ENCODE measurements around the gene OTUD7B. TPM values are rescaled to one million over a fixed set of nuclear protein-coding genes. Genes with fewer than 3 reads are reported as not detected.

The OTUD7B gene
- total and polyA plus RNA-seq, 9 of the 15 experiments (the other 6 are each of a cell fraction or from before 2014, with no cell fraction given): 0.96 to 18.8 (median 7.4) TPM

GRCh38 chr1:149903836-149904491 is 106.6 kb downstream of the OTUD7B start:
- Histone ChIP-seq H3K9me3 (replicated peaks; ENCODE audit: control insufficient read depth, insufficient read depth, low read depth, low read length) (no peaks in the 10 kb centered on the region), H3K9ac (ENCODE audit: insufficient read depth in 1 of 2, low read depth in 2 of 2, low read length in 2 of 2) (no peak overlapping the region), H3K9me1 (ENCODE audit: control insufficient read depth, insufficient read depth, low read length) (no peaks in the 10 kb centered on the region), H3K27me3 (ENCODE audit: control insufficient read depth in 2 of 2, insufficient read depth in 2 of 2, low read length in 2 of 2) (no peaks in the 10 kb centered on the region), H4K20me1 (replicated peaks; ENCODE audit: control insufficient read depth, insufficient read depth, low read length) (no peaks in the 10 kb centered on the region), H3K4me3 (no peak overlapping the region), H3K4me1 (replicated peaks in 1 of 2; ENCODE audit: control insufficient read depth in 2 of 2, insufficient read depth in 2 of 2, low read length in 2 of 2) (peaks cover 15 to 26% of the 10 kb centered on the region in 2 experiments), H3K27ac (ENCODE audit: extremely low read depth, low read depth, low read length) (no peak overlapping the region), H3K36me3 (ENCODE audit: control insufficient read depth, insufficient read depth, low read length) (no peaks in the 10 kb centered on the region), H3K4me2 (ENCODE audit: insufficient read depth, low read length) (no peak overlapping the region), H3K79me2 (ENCODE audit: control insufficient read depth, insufficient read depth, low read length) (no peaks in the 10 kb centered on the region), H2AFZ (ENCODE audit: low read depth, low read length) (no peak overlapping the region)
- ChIA-PET POLR2A (interaction anchor here (0.5 to 1.2 kb wide), 3 partner anchors 12 to 19 kb away, joined by 4 to 7 read pairs (median 5); a partner anchor contains a TSS), CTCF (ENCODE audit: low intra/inter-chr PET ratio) (no interaction called here)
- DNase-seq (ENCODE audit: extremely low read depth in 1 of 4, low spot score in 3 of 4) (no peak), ATAC-seq (no peak; the same call in 2 of the 3 replicates), FAIRE-seq (no peak)
- intact Hi-C loops (cut with micrococcal nuclease): no loop called here
- BruUV-seq (replicated peaks): no TSS peak
- in situ Hi-C loops (cut with MboI): no loop called here
- WGBS (ENCODE audit: insufficient coverage, low coverage, missing lambda C conversion rate): 66% methylated on average over 3 of the region's 5 CpGs
- TF ChIP-seq ZNF407 (IDR thresholded peaks at IDR 0.05; ENCODE audit: low read depth): no peak
- TF ChIP-seq, protein P1, sequence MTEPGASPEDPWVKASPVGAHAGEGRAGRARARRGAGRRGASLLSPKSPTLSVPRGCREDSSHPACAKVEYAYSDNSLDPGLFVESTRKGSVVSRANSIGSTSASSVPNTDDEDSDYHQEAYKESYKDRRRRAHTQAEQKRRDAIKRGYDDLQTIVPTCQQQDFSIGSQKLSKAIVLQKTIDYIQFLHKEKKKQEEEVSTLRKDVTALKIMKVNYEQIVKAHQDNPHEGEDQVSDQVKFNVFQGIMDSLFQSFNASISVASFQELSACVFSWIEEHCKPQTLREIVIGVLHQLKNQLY (CRISPR knock-in tag; conservative IDR thresholded peaks at IDR 0.05): no peak
- no peak for TF ChIP-seq ETV6 (IDR thresholded peaks at IDR 0.05; ENCODE audit: borderline replicate concordance in 1 of 2, low read depth in 2 of 2, low read length in 1 of 2)
- no peak for TF ChIP-seq ETV6 (CRISPR knock-in tag; IDR thresholded peaks at IDR 0.05; ENCODE audit: borderline replicate concordance)
- no peak for TF ChIP-seq MAFK (IDR thresholded peaks at IDR 0.05; ENCODE audit: low read length)
- TF ChIP-seq, protein P2, sequence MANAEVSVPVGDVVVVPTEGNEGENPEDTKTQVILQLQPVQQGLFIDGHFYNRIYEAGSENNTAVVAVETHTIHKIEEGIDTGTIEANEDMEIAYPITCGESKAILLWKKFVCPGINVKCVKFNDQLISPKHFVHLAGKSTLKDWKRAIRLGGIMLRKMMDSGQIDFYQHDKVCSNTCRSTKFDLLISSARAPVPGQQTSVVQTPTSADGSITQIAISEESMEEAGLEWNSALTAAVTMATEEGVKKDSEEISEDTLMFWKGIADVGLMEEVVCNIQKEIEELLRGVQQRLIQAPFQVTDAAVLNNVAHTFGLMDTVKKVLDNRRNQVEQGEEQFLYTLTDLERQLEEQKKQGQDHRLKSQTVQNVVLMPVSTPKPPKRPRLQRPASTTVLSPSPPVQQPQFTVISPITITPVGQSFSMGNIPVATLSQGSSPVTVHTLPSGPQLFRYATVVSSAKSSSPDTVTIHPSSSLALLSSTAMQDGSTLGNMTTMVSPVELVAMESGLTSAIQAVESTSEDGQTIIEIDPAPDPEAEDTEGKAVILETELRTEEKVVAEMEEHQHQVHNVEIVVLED (CRISPR knock-in tag; IDR thresholded peaks at IDR 0.05): no peak
- no peak for TF ChIP-seq EP400 (IDR thresholded peaks at IDR 0.05)
- TF ChIP-seq PURB (CRISPR knock-in tag; IDR thresholded peaks at IDR 0.05; ENCODE audit: low read depth): no peak
- TF ChIP-seq HCFC1 (IDR thresholded peaks at IDR 0.05; ENCODE audit: low read depth, low read length): no peak

All from K562 (cell line).